ENCODE data around the gene BCAS1. TPM values are rescaled to one million over a fixed set of nuclear protein-coding genes. Genes with fewer than 3 reads are reported as not detected.

Gene BCAS1
- total RNA-seq, 2 experiments from 2014 or later: 0.06 TPM; not detected in 1

- Mint-ChIP-seq H3K4me1 (peaks cover 43% of the 10 kb centered on the region), H3K36me3 (ENCODE audit: low read depth) (peaks cover 4% of the 10 kb centered on the region), H3K9me3 (peaks cover 7% of the 10 kb centered on the region), H3K27ac (no peak overlapping the region), H3K4me3 (no peak overlapping the region), H3K27me3 (no peaks in the 10 kb centered on the region)
- CTCF ChIA-PET: interaction anchor here (0.6 to 3.4 kb wide), 6 partner anchors 9 to 443 kb away, joined by 3 to 14 read pairs (median 4); no protein-coding TSS in a partner anchor
- POLR2A ChIA-PET: interaction anchor here (0.7 kb wide), 1 partner anchor 8 kb away, joined by 3 read pairs; no protein-coding TSS in a partner anchor
- DNase-seq: no peak
Measured at GRCh38 chr20:53907968-53908751, 162.2 kb downstream of the BCAS1 start.

DNA sequence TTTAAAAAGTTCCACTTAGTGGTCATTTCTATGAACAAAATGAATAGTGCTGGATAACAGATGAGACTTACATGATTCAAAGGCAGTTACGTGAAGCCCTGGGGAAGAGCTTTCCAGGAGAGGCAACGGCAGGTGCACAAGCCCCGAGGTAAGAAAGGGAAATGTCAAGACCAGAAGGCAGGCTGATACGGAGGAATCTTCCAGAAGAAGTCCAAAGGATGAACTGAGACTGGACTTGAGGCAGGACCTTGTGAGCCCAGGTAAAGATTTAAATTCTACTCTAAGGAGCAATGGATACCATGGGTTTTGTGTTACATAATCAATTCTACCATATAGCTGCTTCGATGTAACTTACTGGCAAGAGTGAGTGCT is 164.6 kb downstream of the BCAS1 start:
- POLR2A ChIA-PET: interaction anchor here (0.7 kb wide), 2 partner anchors 36 to 296 kb away, joined by 3 to 14 read pairs; no protein-coding TSS in a partner anchor
- CTCF ChIA-PET: interaction anchor here (1.1 to 3.4 kb wide), 3 partner anchors 8 to 21 kb away, joined by 3 to 13 read pairs (median 4); no protein-coding TSS in a partner anchor
- Mint-ChIP-seq H3K4me1 (peaks cover 53% of the 10 kb centered on the region), H3K27me3 (no peaks in the 10 kb centered on the region), H3K36me3 (ENCODE audit: low read depth) (peaks cover 2% of the 10 kb centered on the region), H3K4me3 (no peak overlapping the region), H3K9me3 (peaks cover 7% of the 10 kb centered on the region), H3K27ac (peak overlapping the region; percentile 17)
- no peak for DNase-seq

DNA sequence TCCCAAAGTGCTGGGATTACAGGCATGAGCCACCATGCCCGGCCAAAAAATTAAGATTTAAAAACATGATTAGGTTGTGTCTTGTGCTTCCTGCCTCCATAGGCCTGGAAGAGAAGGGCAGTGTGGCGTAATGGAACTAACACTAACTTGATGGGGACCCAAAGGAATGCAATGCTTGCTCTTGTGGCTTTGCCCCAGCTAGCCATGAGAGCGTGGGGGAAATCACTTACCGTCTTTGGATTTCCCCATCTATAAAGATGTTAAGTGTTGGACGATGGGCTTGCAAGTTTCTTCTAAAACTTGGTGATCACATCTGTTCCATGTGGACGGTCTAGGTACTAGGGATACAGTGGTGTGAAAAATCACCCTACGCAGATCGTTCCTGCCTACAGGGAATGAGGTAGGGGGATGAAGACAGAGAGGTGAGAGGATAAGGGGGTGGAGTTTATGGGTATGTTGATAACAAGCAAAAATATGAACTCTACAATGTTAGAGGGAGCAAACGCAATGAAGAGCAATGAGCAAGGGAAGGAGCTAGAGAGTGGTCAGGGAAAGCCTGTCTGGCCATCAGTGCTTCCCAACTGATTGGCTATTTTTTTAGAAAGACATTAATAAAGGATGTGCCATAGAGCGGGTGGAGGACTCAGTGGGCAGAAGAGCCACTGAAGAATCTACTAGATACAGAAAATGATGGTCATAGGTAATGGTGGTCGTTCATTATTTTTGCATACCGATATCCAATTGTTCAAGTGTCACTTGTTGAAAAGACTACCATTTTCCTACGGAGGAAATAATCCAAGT is 165.2 kb downstream of the BCAS1 start:
- H3K27me3 Mint-ChIP-seq: no peaks in the 10 kb centered on the region
- no peak overlapping the region for H3K27ac Mint-ChIP-seq
- POLR2A ChIA-PET: interaction anchor here (0.7 kb wide), 1 partner anchor 35 kb away, joined by 3 read pairs; no protein-coding TSS in a partner anchor
- H3K36me3 Mint-ChIP-seq (ENCODE audit: low read depth): no peaks in the 10 kb centered on the region
- DNase-seq: no peak
- H3K9me3 Mint-ChIP-seq: peaks cover 2% of the 10 kb centered on the region
- CTCF ChIA-PET: interaction anchor here (3.4 kb wide), 1 partner anchor 12 kb away, joined by 13 read pairs; no protein-coding TSS in a partner anchor
- peaks cover 59% of the 10 kb centered on the region for H3K4me1 Mint-ChIP-seq
- no peak overlapping the region for H3K4me3 Mint-ChIP-seq

- no peak overlapping the region for H3K4me3 Mint-ChIP-seq
- H3K4me1 Mint-ChIP-seq: peaks cover 68% of the 10 kb centered on the region
- H3K36me3 Mint-ChIP-seq (ENCODE audit: low read depth): no peaks in the 10 kb centered on the region
- ChIA-PET CTCF (interaction anchor here (1.4 to 2.0 kb wide), 2 partner anchors 11 to 35 kb away, joined by 3 to 10 read pairs; no protein-coding TSS in a partner anchor), POLR2A (no interaction called here)
- DNase-seq: no peak
- peaks cover 2% of the 10 kb centered on the region for H3K9me3 Mint-ChIP-seq
- H3K27ac Mint-ChIP-seq: no peak overlapping the region
- no peaks in the 10 kb centered on the region for H3K27me3 Mint-ChIP-seq
Measured at GRCh38 chr20:53904261-53904660, 166.1 kb downstream of the BCAS1 start.

GRCh38 chr20:53903652-53903987 is 166.8 kb downstream of the BCAS1 start:
- Mint-ChIP-seq H3K4me3 (no peak overlapping the region), H3K27me3 (no peaks in the 10 kb centered on the region), H3K4me1 (peaks cover 71% of the 10 kb centered on the region), H3K9me3 (peaks cover 2% of the 10 kb centered on the region), H3K27ac (peak overlapping the region; percentile 54), H3K36me3 (ENCODE audit: low read depth) (no peaks in the 10 kb centered on the region)
- ChIA-PET POLR2A (no interaction called here), CTCF (interaction anchor here (1.4 to 2.0 kb wide), 2 partner anchors 12 to 36 kb away, joined by 3 to 10 read pairs; no protein-coding TSS in a partner anchor)
- DNase-seq: no peak

GRCh38 chr20:53902968-53903651 is 167.3 kb downstream of the BCAS1 start:
- Mint-ChIP-seq H3K4me3 (no peak overlapping the region), H3K4me1 (peaks cover 73% of the 10 kb centered on the region), H3K36me3 (ENCODE audit: low read depth) (no peaks in the 10 kb centered on the region), H3K9me3 (peaks cover 2% of the 10 kb centered on the region), H3K27ac (no peak overlapping the region), H3K27me3 (no peaks in the 10 kb centered on the region)
- no peak for DNase-seq
- CTCF ChIA-PET: interaction anchor here (1.4 to 2.0 kb wide), 2 partner anchors 12 to 36 kb away, joined by 3 to 10 read pairs; no protein-coding TSS in a partner anchor
- POLR2A ChIA-PET: no interaction called here

DNA sequence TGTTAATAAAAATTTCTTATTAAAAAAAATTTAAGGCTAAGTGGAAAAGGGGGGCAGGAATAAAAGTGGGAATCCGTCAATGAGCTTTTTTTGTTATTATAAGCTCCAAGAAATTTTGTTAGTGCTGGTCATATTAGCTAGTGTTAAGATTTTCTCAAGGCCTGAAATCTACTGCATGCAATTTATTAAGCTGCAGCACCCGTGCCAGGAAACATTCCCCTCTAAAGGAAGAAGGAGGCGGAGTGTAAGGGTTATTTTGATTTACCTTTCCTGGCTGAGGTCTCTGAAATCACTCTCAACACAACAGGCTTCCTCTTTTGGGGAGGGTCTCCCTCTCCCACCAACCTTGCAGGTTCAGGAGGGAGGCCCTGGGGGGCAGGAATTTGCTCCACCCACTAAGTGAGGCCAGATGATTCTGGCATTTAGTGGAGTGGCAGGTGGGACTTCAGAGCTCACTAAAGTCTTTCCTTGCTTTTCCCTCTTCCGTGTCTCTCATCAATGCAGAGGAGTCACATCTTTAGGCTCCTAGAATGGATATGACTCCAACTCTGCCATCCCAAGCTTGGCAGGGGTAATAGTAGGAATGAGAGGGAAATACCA is 168.8 kb downstream of the BCAS1 start:
- Mint-ChIP-seq H3K4me3 (no peak overlapping the region), H3K4me1 (peaks cover 69% of the 10 kb centered on the region), H3K36me3 (ENCODE audit: low read depth) (no peaks in the 10 kb centered on the region), H3K27ac (no peak overlapping the region), H3K9me3 (peaks cover 3% of the 10 kb centered on the region), H3K27me3 (no peaks in the 10 kb centered on the region)
- ChIA-PET POLR2A (no interaction called here), CTCF (interaction anchor here (1.0 to 4.8 kb wide), 4 partner anchors 11 to 183 kb away, joined by 3 to 36 read pairs (median 3); no protein-coding TSS in a partner anchor)
- no peak for DNase-seq

- Mint-ChIP-seq H3K27me3 (no peaks in the 10 kb centered on the region), H3K4me3 (no peak overlapping the region), H3K4me1 (peaks cover 69% of the 10 kb centered on the region), H3K27ac (no peak overlapping the region), H3K9me3 (peaks cover 8% of the 10 kb centered on the region), H3K36me3 (ENCODE audit: low read depth) (no peaks in the 10 kb centered on the region)
- POLR2A ChIA-PET: interaction anchor here (0.7 kb wide), 1 partner anchor 24 kb away, joined by 4 read pairs; no protein-coding TSS in a partner anchor
- CTCF ChIA-PET: interaction anchor here (1.0 to 4.8 kb wide), 5 partner anchors 8 to 183 kb away, joined by 3 to 36 read pairs (median 3); no protein-coding TSS in a partner anchor
- DNase-seq: no peak
Measured at GRCh38 chr20:53901064-53901463, 169.3 kb downstream of the BCAS1 start.

DNA sequence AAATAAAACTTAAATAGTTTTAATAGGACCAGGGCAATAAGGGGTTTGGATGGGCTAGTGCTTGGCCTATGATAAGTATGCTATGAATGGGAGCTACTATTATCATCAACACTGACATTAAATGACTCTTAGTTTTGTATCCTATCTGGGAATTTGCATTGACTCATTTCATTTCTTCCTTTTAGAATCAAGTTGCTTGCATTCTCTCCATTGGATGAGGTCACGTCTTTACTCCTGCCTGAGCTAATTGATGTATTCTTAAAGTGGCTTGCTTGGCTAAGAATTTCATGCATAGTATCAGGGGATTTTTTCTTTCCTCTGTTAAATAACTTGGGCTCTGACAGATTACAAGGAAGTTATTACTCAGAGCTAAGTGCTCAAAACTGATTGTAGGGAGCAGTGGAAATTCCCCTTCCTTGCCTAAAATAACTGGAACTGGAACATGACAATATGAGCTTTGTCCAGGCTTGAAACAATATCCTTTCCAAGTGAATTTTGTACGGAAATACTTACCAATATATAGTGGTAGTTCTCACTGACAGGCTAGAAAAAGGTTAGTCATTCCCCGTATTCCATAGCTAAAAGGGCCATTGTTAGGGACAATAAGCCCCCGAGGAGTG is 169.9 kb downstream of the BCAS1 start:
- ChIA-PET CTCF (interaction anchor here (0.6 to 4.8 kb wide), 8 partner anchors 8 to 329 kb away, joined by 3 to 36 read pairs (median 4); no protein-coding TSS in a partner anchor), POLR2A (interaction anchor here (0.6 to 0.7 kb wide), 3 partner anchors 8 to 25 kb away, joined by 3 to 7 read pairs (median 4); no protein-coding TSS in a partner anchor)
- peaks cover 8% of the 10 kb centered on the region for H3K9me3 Mint-ChIP-seq
- no peak overlapping the region for H3K4me3 Mint-ChIP-seq
- H3K27me3 Mint-ChIP-seq: no peaks in the 10 kb centered on the region
- H3K27ac Mint-ChIP-seq: no peak overlapping the region
- peaks cover 65% of the 10 kb centered on the region for H3K4me1 Mint-ChIP-seq
- DNase-seq: no peak
- no peaks in the 10 kb centered on the region for H3K36me3 Mint-ChIP-seq (ENCODE audit: low read depth)

DNA sequence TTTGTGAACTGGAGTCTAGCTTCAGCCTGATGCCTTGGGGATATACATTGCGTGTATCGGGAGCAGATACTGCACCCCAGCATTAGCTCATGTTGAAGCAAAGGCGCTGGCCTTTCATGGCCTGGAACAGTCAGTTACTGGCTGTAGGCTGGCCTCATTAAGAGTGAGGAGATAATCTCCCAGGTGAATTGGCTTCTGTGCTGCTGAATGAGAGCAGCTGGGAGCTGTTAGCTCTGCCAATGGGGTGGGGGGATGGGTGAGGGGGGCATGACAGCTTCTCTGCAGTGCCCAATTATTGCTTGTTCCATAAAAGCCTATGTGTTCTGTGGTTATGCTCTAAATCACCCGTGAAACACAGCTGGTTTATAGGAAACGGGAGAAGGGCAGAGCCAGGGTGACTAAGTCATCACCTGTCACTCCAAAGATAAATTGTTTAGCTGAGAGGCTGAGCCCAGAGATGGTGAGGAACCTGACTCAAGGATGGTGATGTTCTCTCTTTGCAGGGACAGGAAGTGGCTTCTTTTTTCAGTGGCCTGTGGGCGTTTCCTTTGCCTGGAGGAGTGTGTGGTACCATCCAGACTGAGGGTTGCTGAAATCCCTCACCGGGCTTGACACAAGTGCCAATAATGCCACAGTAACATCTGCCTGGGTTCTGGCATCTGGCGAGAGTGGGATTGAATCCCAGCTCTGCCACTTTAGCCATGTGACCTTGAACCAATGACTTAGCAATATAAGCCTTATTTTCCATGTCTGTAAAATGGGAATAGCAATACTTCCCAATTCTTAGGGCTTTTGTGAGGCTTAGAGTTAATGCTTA is 170.8 kb downstream of the BCAS1 start:
- Mint-ChIP-seq H3K4me1 (peaks cover 71% of the 10 kb centered on the region), H3K36me3 (ENCODE audit: low read depth) (no peaks in the 10 kb centered on the region)

DNA sequence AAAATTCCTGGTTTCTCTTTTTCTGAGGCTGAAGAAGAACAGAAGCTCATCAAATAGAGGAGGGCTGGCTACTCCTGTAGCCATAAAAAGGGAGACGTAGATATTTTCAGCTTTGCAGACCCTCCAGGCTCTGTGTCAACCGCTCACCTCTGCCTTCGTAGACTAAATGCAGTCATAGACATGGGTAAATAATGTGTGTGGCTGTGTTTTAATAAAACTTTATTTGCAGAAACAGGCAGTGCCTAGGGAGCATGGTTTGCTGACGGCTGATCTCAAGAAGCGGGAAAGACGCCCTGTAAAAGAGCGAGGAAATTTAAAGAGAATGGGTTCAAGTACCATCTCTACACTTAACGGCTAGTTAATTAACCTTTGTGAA is 171.8 kb downstream of the BCAS1 start:
- Mint-ChIP-seq H3K9me3 (peaks cover 8% of the 10 kb centered on the region), H3K4me1 (peaks cover 70% of the 10 kb centered on the region), H3K27ac (peak overlapping the region; percentile 88), H3K27me3 (no peaks in the 10 kb centered on the region), H3K36me3 (ENCODE audit: low read depth) (no peaks in the 10 kb centered on the region), H3K4me3 (no peak overlapping the region)
- DNase-seq: no peak
- POLR2A ChIA-PET: no interaction called here
- CTCF ChIA-PET: interaction anchor here (0.6 to 4.8 kb wide), 8 partner anchors 8 to 316 kb away, joined by 3 to 36 read pairs (median 4); no protein-coding TSS in a partner anchor

More for the DNA sequence above, 170.8 kb downstream of the BCAS1 start:
- Mint-ChIP-seq H3K27me3 (no peaks in the 10 kb centered on the region), H3K9me3 (peaks cover 8% of the 10 kb centered on the region), H3K4me3 (no peak overlapping the region), H3K27ac (peak overlapping the region; percentile 88)
- CTCF ChIA-PET: interaction anchor here (0.6 to 4.8 kb wide), 10 partner anchors 9 to 368 kb away, joined by 3 to 36 read pairs (median 4); no protein-coding TSS in a partner anchor
- POLR2A ChIA-PET: interaction anchor here (0.6 to 1.0 kb wide), 2 partner anchors 9 to 278 kb away, joined by 3 read pairs; no protein-coding TSS in a partner anchor
- peak; percentile 88 for DNase-seq
